HG03060 (cell line): ENCODE data around the gene PLCG2.

Source experiments
- ATAC-seq: cut with Tn5 transposase; IDR thresholded peaks from one replicate; pipeline ENCODE4 v1.9.1; 2021; ENCODE audit warnings: low read depth, moderate number of reproducible peaks; ENCODE audit not compliant: unreplicated experiment

The PLCG2 gene

GRCh38 chr16:81813648-81814047, 34.6 kb downstream of the PLCG2 start:
- ATAC-seq, result no peak

DNA sequence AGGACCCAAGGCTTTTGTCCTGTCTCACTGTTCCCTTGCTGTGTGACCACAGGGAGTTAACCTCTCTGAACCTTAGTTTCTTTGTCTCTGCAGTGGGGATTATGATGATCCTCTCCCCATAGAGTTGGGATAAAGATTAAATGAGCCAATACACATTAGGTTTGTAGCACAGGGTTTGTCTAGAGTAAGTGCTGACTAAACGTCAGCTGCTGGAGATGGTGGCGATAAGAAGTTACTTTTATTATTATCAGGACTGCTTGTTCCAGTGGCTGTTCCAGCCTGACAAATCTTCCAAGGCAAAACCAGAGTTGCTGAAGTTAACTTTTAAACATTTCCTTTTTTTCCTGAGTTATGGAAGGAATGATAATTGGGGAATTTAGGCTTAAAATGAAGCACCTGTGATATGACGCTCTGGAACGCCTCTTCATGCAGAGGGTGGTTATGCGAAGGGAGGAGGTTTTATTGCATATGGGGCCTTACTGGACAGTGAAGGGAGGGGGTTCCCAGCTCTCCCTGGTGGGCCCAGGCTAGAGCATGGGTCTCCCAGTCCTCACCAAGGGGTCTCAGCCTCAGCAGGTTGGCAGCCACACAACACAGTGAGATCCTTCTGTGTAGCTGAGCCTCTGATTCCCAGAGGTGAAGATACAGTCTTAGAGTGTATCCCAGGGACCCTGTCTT, 35.8 kb downstream of the PLCG2 start:
- no peak for ATAC-seq

GRCh38 chr16:81815429-81815766, 36.3 kb downstream of the PLCG2 start:
- ATAC-seq, result no peak

DNA sequence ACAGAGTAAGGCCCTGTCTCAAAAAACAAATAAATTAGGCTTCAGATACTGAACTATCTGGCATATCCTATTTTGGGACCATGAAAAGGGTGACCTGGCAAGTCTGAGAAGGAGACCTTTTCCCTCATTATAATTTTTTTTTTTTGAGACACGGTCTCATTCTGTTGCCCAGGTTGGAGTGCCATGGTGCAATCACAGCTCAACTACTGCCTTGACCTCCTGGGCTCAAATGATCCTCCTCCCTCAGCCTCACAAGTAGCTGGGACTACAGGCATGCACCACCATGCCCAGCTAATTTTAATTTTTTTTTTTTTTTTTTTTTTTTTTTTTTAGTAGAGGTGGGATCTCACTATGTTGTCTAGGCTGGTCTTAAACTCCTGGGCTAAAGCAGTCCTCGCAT, 37.3 kb downstream of the PLCG2 start:
- ATAC-seq, result no peak

GRCh38 chr16:81816793-81817210, 37.7 kb downstream of the PLCG2 start:
- ATAC-seq, result no peak

GRCh38 chr16:81817296-81817695, 38.2 kb downstream of the PLCG2 start:
- ATAC-seq, result no peak

DNA sequence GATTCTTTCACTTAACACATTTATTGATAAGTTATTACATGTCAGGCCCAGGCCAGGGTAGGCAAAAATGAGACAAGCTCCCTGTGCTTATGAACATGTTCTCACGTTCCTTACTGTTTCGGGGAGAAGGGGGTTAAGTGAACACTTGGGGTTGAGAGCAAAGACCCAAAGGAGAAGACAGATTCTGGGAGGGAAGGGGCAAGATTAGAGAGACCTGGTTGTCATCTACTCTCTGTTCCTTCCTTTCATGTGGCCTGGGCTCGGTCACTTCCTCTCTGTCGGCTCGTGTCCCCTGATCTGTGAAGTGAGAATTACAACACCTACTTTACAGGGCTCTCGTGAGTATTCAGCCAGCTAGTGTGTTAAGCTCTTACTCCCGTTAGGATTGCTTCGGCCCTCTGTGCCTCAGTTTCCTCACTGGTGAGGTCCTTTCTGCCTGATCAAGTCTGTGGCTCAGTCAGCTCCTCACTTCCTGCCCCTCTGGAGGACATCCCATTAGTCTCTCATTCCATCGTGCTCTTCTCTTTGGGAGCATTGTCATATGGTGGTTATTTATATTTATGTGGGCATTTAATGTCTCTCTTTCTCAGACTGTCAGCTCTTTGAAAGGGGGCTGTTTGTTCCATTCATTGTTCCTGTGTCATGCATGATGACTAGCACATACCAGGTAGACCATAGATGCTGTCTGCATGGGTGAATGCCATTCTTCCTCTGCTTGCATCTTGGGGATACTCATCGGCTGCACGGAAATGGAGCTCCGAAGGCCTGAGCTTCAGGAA, 38.9 kb downstream of the PLCG2 start:
- ATAC-seq, result no peak

GRCh38 chr16:81818568-81818896, 39.4 kb downstream of the PLCG2 start:
- ATAC-seq, result no peak

- no peak for ATAC-seq
Observed at GRCh38 chr16:81818905-81819304, 39.8 kb downstream of the PLCG2 start.

DNA sequence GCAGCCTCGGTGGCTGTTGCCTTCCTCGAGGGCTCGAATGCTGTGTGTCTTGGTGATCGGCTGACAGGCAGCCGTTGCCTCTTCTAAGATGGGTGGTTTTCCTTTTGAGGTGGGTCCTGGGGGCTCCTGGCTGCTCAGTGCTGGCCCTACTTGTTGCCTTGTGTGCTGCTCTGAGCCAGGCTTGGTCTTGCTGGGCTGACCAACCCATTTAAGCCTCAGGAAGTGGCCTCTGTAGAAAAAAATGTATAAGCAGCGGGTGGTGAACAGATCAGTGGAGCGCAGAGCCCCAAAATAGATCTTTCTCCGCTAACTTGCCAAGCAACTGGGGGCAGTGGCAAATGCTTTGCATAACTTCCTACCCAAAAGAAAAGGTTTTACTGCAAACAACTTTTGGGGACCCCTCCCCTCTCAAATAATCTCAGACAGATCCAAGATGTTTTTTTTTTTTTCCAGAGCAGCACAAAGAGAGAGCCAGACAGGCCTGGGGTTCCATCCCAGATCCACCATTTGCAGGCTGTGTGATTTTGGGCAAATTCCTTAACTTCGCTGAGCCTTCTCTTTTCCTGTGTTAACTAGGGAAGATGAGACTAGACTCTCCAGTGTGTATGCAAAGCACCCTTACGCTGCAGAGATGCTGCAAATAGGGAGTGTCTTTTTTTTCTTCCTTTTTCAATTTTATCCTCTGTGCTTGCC, 42.5 kb downstream of the PLCG2 start:
- ATAC-seq, result peak; percentile 27

DNA sequence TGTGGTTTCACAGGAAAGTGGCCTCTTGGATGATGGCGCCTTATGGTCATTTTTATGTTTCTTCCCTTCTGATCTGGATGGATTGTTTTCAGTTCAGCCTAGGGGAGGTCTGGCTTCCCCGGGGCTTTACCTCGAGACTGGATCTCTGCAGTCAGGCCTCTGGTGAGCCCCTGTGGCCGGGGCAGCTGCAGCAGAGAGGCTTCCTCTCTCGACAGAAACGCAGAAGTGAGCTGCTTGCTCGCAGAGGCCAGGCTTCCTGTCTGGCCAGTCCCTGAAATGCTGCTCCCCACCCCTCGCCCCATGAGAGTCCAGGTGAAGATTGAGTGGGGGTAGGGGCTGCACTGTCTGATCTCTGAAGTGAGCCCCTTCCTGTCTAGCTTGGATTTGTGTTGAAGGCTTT, 44.0 kb downstream of the PLCG2 start:
- ATAC-seq, result no peak

DNA sequence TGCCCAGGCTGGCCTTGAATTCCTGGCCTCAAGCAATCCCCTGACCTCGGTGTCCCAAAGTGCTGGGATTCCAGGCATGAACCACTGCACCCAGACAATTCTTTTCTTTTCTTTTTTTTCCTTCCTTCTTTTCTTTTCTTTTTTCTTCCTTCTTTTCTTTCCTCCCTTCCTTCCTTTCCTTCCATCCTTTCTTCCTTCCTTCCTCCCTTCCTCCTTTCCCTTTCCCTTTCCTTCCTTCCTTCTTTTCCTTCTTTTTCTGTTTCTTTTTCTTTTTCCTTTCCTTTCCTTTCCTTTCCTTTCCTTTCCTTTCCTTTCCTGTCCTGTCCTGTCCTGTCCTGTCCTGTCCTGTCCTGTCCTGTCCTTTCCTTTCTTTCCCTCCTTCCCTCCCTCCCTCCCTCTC, 44.6 kb downstream of the PLCG2 start:
- ATAC-seq, result no peak

GRCh38 chr16:81826523-81826922, 47.4 kb downstream of the PLCG2 start:
- ATAC-seq, result no peak

- ATAC-seq, result no peak
Observed at GRCh38 chr16:81830845-81831540, 51.9 kb downstream of the PLCG2 start.

DNA sequence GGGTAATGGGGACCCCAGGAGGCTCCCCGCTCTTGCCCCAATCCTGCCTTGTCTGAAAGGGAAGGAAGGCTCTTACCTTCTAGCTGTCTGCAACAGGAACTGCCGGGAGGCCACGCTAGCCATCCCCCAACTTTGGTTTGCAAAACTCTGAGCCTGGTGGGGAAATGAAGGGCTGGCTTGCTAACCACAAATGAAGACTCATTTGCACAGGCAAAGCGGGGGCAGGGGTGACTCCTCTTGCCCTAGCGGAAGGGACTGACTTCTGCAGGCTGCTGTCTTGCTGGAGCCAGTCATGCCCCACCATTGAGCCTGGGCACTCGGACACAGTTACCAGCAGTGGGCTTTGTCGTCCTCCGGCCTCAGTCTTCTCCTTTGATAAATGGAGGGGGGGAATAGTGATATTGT, 52.6 kb downstream of the PLCG2 start:
- peak; percentile 45 for ATAC-seq

DNA sequence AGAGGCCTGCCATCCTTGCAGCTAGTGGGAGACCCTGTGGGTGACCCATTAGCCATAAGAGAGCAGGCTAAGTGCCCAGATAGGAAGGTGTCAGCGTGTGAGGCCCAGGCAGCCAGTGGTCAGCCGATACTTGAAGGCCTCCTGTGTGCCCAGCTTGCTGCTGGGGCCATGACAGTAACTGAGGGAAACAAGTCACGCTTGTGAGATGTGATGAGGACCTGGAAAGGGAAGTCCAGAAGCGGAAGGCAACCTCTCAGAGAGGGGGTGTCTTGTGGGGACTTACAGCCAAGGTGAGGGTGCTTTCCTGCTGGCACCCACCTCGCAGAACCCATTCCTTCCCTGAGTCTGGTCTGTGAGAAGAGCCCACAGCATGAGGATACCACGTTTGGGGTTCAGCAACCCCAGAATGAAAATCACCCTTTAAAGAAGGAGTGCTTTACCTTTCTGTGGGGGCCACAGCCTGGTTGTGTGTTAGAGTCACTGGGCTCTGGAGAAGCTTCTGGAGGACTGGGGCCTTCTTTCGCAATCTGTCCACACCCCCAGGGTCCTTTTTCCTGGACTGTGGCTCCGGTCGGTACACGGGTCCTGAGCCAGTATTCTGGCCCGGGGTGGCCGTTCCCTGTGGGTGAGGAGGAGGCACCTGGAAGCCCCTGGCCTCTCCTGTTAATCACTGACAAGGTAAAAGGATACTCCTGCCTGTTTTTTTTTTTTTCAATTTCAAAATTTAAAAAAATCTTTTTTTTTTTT, 53.9 kb downstream of the PLCG2 start:
- ATAC-seq, result no peak

- no peak for ATAC-seq
Observed at GRCh38 chr16:81833751-81834150, 54.7 kb downstream of the PLCG2 start.

GRCh38 chr16:81834868-81835267, 55.8 kb downstream of the PLCG2 start:
- ATAC-seq, result no peak

DNA sequence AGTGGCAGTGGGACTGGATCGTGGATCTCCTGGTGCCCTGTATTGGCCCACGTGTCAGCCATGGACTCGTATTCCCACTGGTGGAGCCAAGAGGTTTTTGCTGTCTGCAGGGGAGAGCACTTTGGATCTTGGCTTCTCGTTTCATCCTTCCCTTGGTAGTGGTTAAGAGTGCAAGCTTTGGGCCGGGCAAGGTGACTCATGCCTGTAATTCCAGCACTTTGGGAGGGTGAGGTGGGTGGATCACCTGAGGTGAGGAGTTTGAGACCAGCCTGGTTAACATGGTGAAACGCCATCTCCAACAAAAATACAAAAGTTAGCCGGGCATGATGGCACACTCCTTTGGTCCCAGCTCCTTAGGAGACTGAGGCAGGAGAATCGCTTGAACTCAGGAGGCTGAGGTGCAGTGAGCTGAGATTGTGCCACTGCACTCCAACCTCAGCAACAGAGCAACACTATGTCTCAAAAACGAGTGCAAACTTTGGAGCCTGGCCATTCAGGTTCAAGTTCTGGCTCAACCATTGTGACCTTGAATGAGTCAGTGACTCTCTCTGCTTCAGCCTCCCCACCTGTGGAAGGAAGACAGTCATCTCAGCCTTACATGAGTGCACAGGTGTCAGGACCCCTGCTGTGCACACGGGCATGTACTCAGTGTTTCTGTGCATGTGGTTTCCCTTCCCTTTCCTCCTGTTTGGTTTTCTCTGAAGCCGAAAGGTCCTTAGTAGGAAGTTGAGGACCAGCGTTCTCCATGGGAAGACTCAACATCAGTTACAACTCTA, 57.4 kb downstream of the PLCG2 start:
- ATAC-seq, result peak; percentile 48

DNA sequence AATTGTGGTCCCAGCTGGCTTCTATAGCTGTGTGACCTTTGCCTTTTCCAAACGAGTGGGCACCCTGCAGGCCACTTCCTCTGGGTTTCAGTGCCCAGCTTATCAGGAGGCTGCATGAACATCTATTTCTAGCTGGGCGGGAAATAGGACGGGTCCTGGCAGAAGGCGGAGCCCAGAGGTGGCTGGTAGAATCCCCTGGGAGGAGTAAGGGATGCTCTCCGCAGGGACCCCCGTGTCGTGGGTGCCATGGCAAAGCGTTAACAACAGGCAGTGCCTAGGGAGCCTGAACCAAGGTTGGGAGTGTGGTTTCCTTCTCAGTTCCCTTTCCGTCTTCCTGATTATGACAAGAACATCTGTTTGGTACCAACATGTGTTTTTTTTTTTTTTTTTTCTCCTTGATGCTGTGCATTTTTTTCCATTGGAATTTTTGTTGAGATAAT, 58.2 kb downstream of the PLCG2 start:
- no peak for ATAC-seq
